Choroid plexus epithelial cell (primary cell): Measurements from ENCODE around the gene KCNMA1.

Source experiments
- DNase-seq: peaks from one replicate; pipeline ENCODE4 v3.0.0-alpha.2; 2010; ENCODE audit warnings: low read depth
- H3K4me3 ChIP-seq: 2 replicates; pipeline ENCODE4 v1.5.1; 2011; ENCODE audit warnings: low read depth, mild to moderate bottlenecking, control low read depth, low read length, moderate library complexity
- CTCF ChIP-seq: conservative IDR thresholded peaks from 2 replicates; pipeline ENCODE4 v1.5.1; 2011; ENCODE audit warnings: low read depth, mild to moderate bottlenecking, control low read depth, inconsistent platforms, low read length, moderate library complexity

Gene KCNMA1

GRCh38 chr10:77315496-77316129 lies 322.0 kb downstream of the KCNMA1 start:
- DNase-seq: no peak
- TF ChIP-seq CTCF: no peak
- no peak overlapping the region for H3K4me3 ChIP-seq

GRCh38 chr10:77313066-77313750 lies 324.4 kb downstream of the KCNMA1 start:
- TF ChIP-seq CTCF: no peak
- DNase-seq: no peak
- H3K4me3 ChIP-seq: no peak overlapping the region

- DNase-seq: no peak
- no peak overlapping the region for H3K4me3 ChIP-seq
- TF ChIP-seq CTCF: no peak
Observed at GRCh38 chr10:77311186-77311585, 326.4 kb downstream of the KCNMA1 start.

GRCh38 chr10:77310288-77310840 lies 327.2 kb downstream of the KCNMA1 start:
- DNase-seq: no peak
- no peak overlapping the region for H3K4me3 ChIP-seq
- TF ChIP-seq CTCF: no peak

- no peak for DNase-seq
- H3K4me3 ChIP-seq: no peak overlapping the region
- no peak for TF ChIP-seq CTCF
Observed at GRCh38 chr10:77309509-77309908, 328.1 kb downstream of the KCNMA1 start.

GRCh38 chr10:77309092-77309491 lies 328.5 kb downstream of the KCNMA1 start:
- DNase-seq: no peak
- H3K4me3 ChIP-seq: no peak overlapping the region
- TF ChIP-seq CTCF: no peak
